Lung (tissue), 12 donors: ENCODE measurements around the gene MAP3K1. TPM values are rescaled to one million over a fixed set of nuclear protein-coding genes. Genes with fewer than 3 reads are reported as not detected.

Experiments
- ATAC-seq: fragments of 200-7000 bp; cut with Tn5 transposase; one replicate; pipeline ENCODE4 v1.9.1; 2020; ENCODE audit warnings: moderate number of reproducible peaks; ENCODE audit not compliant: insufficient read depth, low FRiP score
- DNase-seq, 3 donors: peaks; one replicate each; pipeline ENCODE4 v3.0.0-alpha.2; 2013 to 2017
- H3K27ac ChIP-seq, 2 donors: one replicate each; pipeline ENCODE4 v1.5.1; 2013; ENCODE audit warnings: mild to moderate bottlenecking in 2 of 2, moderate library complexity in 2 of 2, control low read depth in 1 of 2, inconsistent platforms in 1 of 2, low read depth in 1 of 2, low read length in 1 of 2
- H3K27me3 ChIP-seq, 3 donors: one replicate each; pipeline ENCODE4 v1.5.1; 2013; ENCODE audit warnings: low read length in 2 of 3; ENCODE audit not compliant: control insufficient read depth in 3 of 3, insufficient read depth in 3 of 3
- H3K36me3 ChIP-seq, 4 donors: one replicate each; pipeline ENCODE4 v1.5.1; 2013; ENCODE audit warnings: low read length in 4 of 4, mild to moderate bottlenecking in 1 of 4, moderate library complexity in 1 of 4; ENCODE audit not compliant: control insufficient read depth in 4 of 4, insufficient read depth in 4 of 4
- H3K4me1 ChIP-seq, 5 donors: one replicate each; pipeline ENCODE4 v1.5.1; 2013; ENCODE audit warnings: low read length in 5 of 5, mild to moderate bottlenecking in 2 of 5, moderate library complexity in 1 of 5; ENCODE audit not compliant: control insufficient read depth in 5 of 5, insufficient read depth in 5 of 5
- H3K4me3 ChIP-seq: one replicate; pipeline ENCODE4 v1.5.1; 2013; ENCODE audit warnings: mild to moderate bottlenecking, control low read depth, moderate library complexity
- H3K9ac ChIP-seq, 2 donors: one replicate each; pipeline ENCODE4 v1.5.1; 2013; ENCODE audit warnings: low read length in 2 of 2, control low read depth in 1 of 2; ENCODE audit not compliant: insufficient read depth in 1 of 2
- H3K9me3 ChIP-seq, 4 donors: one replicate each; pipeline ENCODE4 v1.5.1; 2013; ENCODE audit warnings: low read length in 3 of 4, mild to moderate bottlenecking in 1 of 4, moderate library complexity in 1 of 4; ENCODE audit not compliant: control insufficient read depth in 4 of 4, insufficient read depth in 3 of 4
- WGBS, 2 donors: extraction: QIAGEN DNeasy Blood & Tissue Kit; methylation state at CpG; one replicate each; pipeline ENCODE4 v1.1.7; 2013; 5-methylcytosine and 5-hydroxymethylcytosine counted together
- polyA plus RNA-seq, 2 donors: library from polyadenylated mRNA; stranded (reverse); fragments of 200-250 nt; gene quantifications; one replicate each; pipeline ENCODE4 v1.2.1, GENCODE V29; 2013
- total RNA-seq, 2 donors: library from RNA; depleted of rRNA in 1 of 2; stranded (reverse); fragments of >200 nt in 1 of 2; gene quantifications; one replicate each; pipeline ENCODE4 v1.2.1, GENCODE V29; 2014 to 2021
- TF ChIP-seq, protein P1 (sequence below): IDR thresholded peaks from 2 replicates; pipeline ENCODE4 v1.5.1; 2012; ENCODE audit warnings: mild to moderate bottlenecking; ENCODE audit errors: control extremely low read depth, extremely low read depth
- donor health status: control.
- donor health status: control.
- donor health status: Bipolar disorder and iron deficiency.
- donor health status: healthy.
- donor health status: DM: yes; HTN: yes; CAD: no.

MAP3K1 gene
- total and polyA plus RNA-seq, 4 donors: 7.7 to 55.2 (median 16.0) TPM

DNA sequence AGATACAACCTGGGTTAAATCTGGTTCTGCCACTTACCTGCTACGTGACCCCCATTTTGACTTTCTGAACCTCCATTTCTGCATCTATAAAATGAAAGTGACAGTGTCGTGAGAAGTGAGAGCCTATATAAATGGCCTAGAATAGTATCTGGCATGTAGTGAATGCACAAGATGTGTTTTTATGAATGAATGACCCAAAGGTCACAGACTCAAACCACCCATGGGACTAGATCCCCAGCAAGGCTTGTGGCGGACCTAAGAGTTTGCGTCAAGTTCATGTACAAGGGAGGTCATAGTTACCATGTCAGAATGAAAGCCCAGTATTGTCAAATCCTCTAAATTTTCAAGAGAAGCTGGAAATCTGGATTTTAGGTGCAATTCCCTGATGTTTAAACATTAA is 82.9 kb downstream of the MAP3K1 start:
- H3K4me3 ChIP-seq: no peak overlapping the region
- DNase-seq (no peak), ATAC-seq (no peak)
- H3K4me1 ChIP-seq: no peaks in the 10 kb centered on the region
- no peaks in the 10 kb centered on the region for H3K27me3 ChIP-seq
- H3K36me3 ChIP-seq: peaks cover 2 to 19% (median 12%) of the 10 kb centered on the region in 4 donors
- H3K9ac ChIP-seq: no peak overlapping the region
- TF ChIP-seq, protein P1, sequence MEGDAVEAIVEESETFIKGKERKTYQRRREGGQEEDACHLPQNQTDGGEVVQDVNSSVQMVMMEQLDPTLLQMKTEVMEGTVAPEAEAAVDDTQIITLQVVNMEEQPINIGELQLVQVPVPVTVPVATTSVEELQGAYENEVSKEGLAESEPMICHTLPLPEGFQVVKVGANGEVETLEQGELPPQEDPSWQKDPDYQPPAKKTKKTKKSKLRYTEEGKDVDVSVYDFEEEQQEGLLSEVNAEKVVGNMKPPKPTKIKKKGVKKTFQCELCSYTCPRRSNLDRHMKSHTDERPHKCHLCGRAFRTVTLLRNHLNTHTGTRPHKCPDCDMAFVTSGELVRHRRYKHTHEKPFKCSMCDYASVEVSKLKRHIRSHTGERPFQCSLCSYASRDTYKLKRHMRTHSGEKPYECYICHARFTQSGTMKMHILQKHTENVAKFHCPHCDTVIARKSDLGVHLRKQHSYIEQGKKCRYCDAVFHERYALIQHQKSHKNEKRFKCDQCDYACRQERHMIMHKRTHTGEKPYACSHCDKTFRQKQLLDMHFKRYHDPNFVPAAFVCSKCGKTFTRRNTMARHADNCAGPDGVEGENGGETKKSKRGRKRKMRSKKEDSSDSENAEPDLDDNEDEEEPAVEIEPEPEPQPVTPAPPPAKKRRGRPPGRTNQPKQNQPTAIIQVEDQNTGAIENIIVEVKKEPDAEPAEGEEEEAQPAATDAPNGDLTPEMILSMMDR: no peak
- H3K9me3 ChIP-seq: peaks cover 0 to 1% (median 0%) of the 10 kb centered on the region in 4 donors
- no peak overlapping the region for H3K27ac ChIP-seq
- WGBS, 2 donors: 95 to 96% methylated on average over 4 of the region's 4 CpGs

DNA sequence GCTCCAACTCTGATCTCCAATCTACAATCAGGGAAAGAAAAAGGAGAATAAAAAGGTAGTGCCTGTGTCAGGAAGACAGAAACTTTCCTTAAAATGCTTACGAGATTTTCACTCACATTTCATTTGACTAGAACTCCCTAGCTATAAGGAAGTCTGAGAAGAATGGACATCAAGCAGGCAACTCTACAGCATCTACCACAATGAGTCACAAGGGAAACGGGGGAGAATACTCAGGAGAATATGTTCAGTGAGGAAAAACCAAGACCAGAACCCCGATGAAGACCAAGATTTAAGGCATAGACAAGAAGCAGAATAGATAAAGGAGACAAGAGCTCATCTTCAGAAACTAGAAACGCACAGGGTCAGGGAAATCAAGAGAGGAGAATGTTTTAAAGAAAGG is 85.0 kb downstream of the MAP3K1 start:
- 58 to 60% methylated on average over 4 of the region's 4 CpGs for WGBS, 2 donors
- H3K9me3 ChIP-seq: no peaks in the 10 kb centered on the region
- H3K36me3 ChIP-seq: peaks cover 0 to 10% (median 4%) of the 10 kb centered on the region in 4 donors
- no peak overlapping the region for H3K4me3 ChIP-seq
- DNase-seq (no peak), ATAC-seq (no peak)
- H3K27ac ChIP-seq: no peak overlapping the region
- TF ChIP-seq, protein P1: no peak
- no peak overlapping the region for H3K9ac ChIP-seq
- no peaks in the 10 kb centered on the region for H3K27me3 ChIP-seq
- H3K4me1 ChIP-seq: no peaks in the 10 kb centered on the region

DNA sequence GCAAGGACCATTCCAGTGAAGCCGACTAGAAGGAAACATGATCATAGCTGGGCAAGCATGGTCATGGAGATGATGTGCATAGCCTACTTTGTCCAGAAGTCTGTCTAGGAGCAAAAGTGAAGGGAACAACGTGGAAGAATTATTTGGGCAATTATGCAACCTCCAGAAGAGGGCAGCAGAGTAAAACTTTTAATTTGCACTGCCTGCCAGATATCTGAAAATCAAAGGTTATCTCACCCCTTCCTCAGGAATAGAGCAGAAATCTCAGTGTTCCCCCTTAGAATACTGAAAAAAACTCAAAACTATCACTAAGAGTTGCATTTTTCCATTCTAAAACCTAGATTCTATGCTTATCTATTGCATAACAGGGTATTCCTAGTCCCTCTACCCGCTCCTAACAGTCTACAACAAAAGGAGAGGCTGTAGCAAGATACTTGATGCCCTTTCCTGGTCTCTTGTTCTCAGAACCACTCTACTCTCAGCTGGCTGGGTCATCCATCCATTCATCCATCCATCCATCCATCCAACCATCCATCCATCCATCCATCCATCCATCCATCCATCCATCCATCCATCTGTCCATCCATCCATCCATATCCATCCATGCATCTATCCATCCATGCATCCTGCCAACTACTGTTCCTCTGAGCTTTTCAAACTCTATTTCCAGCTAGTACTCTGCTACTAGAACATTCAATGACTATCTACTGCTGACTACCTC is 85.7 kb downstream of the MAP3K1 start:
- Histone ChIP-seq H3K27me3 (no peaks in the 10 kb centered on the region), H3K4me3 (no peak overlapping the region), H3K27ac (no peak overlapping the region), H3K9ac (no peak overlapping the region), H3K36me3 (peaks cover 0 to 10% (median 4%) of the 10 kb centered on the region in 4 donors), H3K4me1 (no peaks in the 10 kb centered on the region), H3K9me3 (no peaks in the 10 kb centered on the region)
- peak in 2 of 3 donors; percentile 49 to 50 for DNase-seq
- peak; percentile 77 for ATAC-seq
- WGBS, 2 donors: 35 to 45% methylated on average over 3 of the region's 3 CpGs
- TF ChIP-seq, protein P1: peak; percentile 67
